ENCODE data around the gene ZIC4.

ZIC4 gene

GRCh38 chr3:147389717-147390116, 16.6 kb downstream of the ZIC4 start:
- no peak for FAIRE-seq

DNA sequence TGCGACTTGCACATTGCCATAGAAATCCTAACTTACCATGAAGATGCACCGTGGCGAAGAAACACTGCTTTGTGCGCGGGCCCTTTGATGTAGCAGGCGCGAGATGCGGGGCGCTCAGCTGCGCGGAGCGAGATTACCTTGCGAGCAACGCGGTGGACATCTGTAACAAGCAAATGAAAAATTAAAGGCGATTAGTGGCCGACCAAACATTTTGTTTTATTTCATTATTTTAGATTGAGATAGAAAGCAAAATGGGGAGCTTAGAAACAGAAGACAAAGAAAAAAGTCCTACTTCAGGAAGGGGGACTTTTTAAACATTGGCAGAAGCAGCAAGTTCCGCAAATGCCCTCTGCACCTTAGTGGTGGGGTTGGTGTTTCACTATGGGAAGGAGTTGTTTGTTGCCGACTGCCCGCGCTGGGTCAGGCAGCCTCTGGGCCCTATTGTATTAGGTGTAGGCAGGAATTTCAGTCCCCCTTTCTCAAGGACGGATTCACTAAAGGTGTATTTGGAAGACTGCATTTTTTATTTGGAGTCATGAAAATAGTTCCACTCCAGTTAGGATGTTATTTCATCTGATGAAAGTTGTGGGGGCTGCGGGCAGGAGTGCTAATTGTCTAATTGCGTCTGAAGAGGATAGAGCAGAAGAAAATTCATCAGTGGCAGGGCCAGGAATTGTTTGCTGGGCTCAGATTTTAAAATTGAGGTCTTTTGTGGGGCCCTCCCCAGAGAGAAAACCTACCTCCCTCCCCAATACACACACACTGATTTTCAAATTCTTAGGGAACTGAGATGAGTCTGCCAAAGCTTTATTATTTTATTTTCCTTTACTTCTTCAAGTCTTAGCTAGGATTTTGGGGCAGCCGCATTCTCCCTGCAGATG, 17.4 kb downstream of the ZIC4 start:
- FAIRE-seq: no peak

DNA sequence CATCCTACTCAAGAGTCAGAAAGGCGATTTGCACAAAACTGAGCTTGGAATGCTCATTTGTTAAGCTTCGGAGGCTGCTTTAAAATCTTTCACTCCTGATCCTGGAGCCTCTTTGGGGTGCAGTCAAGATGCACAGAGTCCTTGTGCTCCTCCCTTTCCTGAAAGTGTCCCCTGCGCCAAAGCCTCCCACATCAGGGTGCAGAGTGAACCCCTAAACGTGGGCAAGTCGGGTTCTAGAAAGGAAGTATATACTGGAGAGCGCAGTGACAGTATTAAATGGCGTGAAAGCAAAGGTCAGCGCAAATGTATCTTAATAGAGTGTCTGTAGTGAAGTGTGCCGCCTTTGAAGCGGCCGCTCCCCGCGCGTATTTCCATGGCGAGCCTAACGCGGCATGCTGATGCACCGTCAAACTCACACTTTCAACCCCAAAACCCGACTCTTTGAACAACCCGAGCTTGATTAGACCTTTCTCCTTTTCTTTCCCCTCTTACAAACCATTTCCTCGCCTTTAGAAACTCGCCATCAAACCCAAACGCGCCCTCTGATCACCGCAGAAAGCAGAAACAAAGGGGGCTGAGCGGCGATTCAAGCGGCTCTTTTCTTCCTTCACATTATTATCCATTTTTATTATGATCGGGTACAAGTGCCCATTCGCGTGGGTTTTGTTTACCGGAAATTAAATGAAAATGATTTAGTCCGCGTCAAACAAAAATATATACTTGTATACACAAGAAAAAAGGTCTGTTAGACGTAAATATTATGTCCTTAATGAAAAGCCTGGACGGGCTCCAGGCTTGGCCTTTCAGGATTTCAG, 18.3 kb downstream of the ZIC4 start:
- FAIRE-seq: no peak

DNA sequence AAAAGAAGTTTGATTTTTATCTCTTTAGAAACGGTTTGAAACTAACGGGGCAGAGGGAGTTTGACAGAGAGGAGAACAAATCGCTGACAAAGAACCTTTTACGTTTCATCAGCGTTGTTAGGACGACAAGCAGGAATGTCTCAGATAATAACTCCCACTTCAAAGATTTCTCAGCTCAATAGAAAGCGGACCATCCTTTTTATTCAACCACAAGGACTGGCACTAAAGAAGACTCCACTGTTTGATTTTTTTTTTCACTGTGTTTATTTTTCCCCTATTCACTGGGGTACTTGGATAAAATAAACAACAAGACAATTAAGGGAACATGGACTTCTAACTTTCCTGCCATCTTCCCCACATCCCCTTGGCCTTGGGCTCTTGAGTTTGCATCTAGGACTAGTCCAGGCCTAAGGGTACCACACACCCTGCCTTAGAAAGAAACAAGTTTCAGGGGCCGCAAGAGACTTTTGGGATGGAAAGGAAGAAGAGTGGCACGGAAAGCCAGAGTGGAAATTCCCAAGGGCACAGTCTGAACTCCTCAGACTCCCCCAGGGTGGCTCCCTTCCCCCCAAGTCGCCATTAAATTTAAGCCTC, 19.0 kb downstream of the ZIC4 start:
- FAIRE-seq: no peak

DNA sequence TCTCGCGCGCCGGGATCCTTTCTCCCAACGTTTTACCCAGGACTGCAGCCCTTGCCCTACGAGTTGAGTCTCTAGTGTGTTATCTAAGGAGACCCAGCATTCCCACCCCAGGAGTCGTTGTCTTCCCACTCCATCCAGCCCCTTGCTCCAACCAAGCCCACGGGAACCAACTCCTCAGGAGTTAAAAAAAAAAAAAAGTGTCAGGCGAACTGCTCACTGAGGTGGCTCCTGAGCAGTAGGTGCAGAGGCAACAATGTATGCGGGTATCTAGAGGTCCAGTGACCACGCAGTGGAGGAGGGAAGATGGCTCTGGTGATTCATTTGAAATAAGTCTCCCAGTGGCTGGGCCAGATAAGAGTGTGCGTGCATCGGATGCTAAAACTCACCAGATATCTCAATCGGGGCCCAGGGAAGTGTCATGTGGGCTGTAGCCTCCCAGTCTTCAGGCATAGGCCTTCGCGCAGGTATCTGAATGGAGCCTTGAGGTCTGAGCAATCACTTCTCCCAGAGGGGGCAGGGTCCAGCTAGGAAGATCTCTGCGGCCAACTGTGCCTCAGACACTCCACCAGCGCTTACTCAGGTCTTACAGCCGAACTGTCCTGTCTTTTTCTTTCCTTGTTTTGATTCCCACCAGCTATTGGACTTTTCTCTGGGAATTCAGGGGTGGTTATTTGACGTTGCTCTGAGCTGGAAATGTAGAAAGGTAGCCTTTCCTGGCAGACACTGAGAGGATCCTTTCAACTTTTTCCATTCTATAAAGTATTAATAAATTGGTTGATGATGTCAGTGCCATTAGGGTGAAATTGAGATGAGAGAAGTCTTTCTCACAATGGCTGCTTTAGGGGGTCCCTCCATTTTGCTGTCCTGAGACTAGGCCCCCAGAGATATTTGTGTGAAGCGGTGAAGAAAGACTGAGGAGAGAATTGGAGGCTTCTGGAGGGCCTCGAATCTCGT, 21.0 kb downstream of the ZIC4 start:
- no peak for FAIRE-seq

DNA sequence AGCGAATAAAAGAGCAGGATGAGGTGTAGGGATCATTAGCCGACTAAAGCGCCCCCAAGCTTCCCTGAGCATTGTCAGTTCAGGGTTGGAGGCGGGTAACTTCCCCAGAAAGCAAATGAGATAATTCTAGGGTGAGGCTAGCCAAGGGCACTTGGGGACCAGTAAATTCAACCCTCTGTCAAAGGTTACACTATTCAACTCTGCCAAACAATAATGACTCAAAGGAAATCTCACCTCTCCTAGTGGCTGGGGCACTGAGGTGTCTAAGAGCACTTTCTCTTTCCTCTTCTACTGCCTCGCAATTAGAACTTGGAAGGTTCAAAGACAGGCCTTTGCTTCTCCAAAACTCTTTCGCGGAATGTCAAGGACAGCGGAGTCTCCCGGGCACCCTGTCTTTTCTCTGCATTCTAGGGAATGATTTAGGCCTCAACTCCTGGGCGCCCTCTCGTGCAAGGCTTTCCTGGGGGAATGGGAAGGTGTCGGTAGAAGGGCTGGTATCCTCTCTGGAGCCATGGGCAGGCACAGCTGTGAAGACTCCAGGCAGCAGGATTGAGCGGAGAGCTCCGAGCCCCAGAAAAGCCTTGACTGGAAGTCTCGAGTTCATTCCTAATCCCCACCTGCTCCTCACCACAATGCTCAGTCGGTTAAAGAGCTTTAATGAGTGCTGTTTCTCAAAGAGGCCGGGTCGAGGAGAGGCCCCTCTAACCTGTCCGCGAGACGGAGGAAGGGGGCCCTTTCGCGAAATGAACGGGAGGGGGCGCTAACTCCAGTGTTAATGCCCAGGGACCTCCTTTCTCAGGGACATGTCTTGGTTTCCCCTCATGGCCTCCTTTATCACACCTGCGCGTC, 21.9 kb downstream of the ZIC4 start:
- no peak for FAIRE-seq

GRCh38 chr3:147383617-147384016, 22.7 kb downstream of the ZIC4 start:
- no peak for FAIRE-seq

DNA sequence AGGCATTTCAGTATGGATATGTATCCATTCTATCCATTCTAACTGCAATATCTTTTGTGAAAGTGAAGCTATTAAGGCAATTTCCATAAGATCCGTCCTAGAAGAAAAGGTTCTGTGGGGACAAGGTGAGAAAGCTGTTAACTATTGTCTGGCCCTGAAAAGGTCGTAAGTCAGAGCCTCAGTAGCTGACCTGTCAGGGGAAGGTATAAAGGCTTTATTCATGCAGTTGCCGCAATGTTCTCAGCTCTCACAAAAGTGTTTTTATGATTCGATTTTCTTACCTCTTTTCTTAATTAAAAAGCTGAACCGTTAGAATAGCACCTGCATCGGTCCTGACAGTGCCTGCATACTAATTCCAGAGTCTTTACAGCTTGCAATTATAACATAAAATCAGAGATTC, 24.7 kb downstream of the ZIC4 start:
- no peak for FAIRE-seq

- no peak for FAIRE-seq
Measured at GRCh38 chr3:147380977-147381376, 25.4 kb downstream of the ZIC4 start.

GRCh38 chr3:147380387-147380951, 25.9 kb downstream of the ZIC4 start:
- FAIRE-seq: no peak

- FAIRE-seq: no peak
Measured at GRCh38 chr3:147379651-147380050, 26.7 kb downstream of the ZIC4 start.

DNA sequence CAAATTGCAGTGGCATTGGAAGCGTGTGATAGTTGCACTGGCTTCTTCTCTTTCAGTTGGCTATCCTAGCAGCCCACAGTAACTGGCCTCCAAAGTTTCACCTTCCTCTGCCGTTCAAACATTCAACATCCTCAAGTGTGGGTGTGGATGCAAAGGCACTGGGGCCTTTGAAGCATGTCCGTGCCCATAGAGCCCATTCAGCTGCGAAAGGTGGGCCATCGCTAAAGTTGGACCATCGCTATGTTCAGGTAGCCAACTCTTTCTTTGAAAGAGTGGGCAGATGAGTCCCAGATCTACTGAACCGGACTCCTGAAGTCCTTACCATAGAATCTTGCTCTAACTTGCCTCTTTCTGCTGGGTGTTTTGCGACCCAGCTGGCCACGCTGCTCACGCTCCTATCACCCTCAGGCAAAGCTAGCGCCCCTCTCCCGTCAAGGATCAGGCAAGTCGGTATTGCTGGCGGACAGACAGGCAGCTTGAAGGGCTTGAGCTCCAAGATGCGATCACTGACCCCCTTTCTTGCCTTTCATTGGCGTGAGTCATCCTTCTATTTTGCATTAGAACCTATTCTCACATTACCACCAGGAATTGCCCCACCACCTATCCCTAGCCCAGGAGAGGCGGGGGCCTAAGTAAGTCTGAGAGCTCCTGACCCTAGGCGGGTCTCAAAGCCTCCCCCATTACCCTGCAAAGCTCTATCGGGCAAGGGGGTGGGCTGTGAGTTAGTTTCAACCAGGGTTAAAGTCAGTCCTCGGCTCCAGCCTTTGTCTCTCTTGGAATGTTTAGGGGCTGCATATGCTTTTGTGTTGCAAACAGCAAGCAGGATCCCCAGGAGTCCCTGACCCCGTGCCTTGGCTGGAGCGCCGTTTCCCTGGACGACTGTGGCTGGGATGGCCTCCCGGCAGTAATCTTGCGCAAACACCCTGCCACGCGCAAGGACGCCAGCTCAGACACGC, 28.7 kb downstream of the ZIC4 start:
- no peak for FAIRE-seq

DNA sequence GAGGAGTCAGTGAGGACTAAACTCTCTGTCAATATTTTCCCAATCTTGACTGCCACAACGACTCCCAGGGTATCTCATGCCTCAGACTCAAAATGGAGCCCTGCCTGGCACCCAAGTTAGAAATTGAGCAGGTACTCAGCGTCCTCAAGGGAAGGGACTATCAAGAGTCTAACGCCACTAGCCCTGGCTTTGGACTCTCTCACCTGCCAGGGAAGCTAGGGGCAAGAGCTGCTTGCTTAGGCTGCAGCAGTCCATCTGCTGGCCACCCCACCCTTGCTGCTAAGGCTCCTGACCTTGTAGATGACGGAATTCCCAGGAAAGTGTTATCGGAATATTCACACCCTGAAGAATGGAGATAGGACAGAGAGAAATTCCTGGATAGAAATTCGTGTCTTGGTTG, 33.0 kb downstream of the ZIC4 start:
- no peak for FAIRE-seq

- FAIRE-seq: no peak
Measured at GRCh38 chr3:147372525-147373027, 33.8 kb downstream of the ZIC4 start.

DNA sequence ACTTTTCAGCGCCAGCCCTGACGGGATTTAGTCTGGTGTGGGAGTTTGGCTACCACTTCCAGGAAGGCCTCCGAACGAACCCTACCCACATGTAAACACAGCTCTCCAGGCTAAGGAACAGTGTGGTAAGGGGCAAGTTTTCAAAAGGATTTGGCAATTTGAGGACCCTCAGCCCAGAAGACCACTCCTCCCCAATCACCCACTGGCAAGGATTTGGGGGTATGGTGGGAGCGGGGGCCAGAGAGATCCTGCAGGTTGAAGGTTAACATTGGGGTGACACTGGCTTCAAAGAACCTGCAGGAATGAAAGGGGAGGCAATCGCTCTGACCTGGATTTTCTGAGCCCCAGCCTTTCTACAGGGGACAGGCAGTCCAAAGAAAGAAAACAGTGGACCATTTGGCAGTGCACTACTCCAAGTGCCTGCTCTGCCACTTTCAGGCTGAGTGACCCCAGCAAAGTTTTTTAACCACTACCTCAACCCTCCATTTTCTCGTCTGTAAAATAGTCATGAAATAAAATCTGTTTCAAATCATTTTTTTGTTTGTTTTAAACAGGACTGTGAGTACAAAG, 34.5 kb downstream of the ZIC4 start:
- no peak for FAIRE-seq

DNA sequence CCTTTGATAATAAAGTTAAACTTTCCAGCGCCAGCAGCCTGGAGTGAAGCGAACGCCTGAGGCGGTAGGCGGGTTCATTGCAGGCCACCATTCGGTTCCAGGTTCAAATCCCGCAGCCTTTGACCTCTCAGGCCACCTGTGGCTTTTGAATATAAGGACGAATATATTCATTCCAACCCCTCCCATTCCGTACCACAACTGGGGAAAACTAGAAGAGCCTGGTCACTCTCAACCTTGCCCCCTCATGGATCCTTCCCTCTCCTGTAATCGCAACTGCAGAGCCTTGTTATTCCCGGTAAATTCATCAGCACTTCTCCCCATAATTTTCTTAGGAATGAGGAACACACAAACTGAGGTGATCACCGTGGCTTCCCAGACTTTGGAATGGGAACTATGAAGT, 35.2 kb downstream of the ZIC4 start:
- FAIRE-seq: no peak

- no peak for FAIRE-seq
Measured at GRCh38 chr3:147370349-147370748, 36.0 kb downstream of the ZIC4 start.

- FAIRE-seq: no peak
Measured at GRCh38 chr3:147369661-147370123, 36.7 kb downstream of the ZIC4 start.

DNA sequence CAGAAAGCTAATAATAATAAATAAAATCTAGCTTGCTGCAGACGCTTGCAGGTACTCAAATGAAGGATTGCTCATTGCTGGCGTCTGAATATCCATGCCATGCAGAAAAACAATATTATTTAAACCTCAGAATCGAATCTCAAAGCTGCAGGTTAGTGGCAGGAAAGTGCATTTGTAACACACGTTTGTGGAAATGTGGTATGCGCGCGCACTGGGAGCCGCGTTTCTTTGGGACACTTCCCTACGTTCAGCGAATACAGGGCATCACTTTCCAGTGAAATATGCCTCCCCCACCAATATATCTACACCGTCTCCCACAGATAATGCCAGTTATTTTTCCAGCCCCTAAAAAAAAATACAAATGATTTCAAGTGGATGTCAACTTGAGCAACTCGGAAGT, 37.1 kb downstream of the ZIC4 start:
- no peak for FAIRE-seq

Data from endometrium (tissue), 2 donors.